ENCODE data around the gene ASTN2.

Gene ASTN2, protein sequence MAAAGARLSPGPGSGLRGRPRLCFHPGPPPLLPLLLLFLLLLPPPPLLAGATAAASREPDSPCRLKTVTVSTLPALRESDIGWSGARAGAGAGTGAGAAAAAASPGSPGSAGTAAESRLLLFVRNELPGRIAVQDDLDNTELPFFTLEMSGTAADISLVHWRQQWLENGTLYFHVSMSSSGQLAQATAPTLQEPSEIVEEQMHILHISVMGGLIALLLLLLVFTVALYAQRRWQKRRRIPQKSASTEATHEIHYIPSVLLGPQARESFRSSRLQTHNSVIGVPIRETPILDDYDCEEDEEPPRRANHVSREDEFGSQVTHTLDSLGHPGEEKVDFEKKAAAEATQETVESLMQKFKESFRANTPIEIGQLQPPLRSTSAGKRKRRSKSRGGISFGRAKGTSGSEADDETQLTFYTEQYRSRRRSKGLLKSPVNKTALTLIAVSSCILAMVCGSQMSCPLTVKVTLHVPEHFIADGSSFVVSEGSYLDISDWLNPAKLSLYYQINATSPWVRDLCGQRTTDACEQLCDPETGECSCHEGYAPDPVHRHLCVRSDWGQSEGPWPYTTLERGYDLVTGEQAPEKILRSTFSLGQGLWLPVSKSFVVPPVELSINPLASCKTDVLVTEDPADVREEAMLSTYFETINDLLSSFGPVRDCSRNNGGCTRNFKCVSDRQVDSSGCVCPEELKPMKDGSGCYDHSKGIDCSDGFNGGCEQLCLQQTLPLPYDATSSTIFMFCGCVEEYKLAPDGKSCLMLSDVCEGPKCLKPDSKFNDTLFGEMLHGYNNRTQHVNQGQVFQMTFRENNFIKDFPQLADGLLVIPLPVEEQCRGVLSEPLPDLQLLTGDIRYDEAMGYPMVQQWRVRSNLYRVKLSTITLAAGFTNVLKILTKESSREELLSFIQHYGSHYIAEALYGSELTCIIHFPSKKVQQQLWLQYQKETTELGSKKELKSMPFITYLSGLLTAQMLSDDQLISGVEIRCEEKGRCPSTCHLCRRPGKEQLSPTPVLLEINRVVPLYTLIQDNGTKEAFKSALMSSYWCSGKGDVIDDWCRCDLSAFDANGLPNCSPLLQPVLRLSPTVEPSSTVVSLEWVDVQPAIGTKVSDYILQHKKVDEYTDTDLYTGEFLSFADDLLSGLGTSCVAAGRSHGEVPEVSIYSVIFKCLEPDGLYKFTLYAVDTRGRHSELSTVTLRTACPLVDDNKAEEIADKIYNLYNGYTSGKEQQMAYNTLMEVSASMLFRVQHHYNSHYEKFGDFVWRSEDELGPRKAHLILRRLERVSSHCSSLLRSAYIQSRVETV (N-terminal part only)

DNA sequence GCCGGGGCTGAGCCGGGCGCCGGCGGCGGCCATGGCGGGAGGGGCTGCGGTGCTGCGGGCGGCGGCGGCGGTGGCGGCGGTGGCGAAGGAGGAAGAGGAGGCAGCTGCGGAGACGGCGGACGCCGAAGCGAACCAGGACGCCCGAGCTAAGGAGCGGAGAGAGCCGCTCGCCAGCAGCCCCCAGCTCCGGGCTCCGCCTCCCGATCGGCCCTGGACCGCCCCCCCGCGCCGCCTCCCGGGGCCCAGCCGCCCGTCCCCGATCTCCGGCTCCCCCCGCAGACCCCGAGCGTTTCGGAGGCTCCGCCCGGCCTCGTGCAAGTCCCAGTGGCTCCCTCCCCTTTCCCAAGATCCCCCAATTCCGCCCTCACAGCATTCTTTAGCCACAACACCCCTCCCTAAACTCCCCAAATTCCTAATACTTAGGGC, at the start of gene ASTN2:
ASTN2 (minus strand) TSS at position 152 of the 426 bp plus-strand sequence; CDS start at position 33, 119 bp downstream.
- no peak for DNase-seq

DNA sequence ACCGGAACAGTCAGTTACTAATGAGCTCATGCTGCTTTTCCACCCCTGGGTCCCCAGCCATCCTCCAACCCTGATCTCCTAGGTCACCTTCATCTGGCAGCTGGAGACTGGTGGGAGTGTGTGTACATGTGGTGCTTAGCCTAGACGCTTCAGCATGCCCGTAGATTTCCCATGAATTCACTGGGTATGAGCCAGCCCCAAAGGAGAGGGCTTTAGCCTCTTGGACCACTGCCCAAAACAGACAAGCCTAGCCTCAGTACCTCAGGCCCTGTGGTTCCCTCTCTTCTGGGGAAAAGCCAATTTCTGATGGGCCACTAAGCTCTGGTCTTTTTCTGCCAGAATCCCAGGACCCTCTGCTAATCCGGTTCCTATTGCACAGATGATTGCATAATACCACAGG, 48.0 kb upstream of the ASTN2 start:
- DNase-seq: no peak

DNA sequence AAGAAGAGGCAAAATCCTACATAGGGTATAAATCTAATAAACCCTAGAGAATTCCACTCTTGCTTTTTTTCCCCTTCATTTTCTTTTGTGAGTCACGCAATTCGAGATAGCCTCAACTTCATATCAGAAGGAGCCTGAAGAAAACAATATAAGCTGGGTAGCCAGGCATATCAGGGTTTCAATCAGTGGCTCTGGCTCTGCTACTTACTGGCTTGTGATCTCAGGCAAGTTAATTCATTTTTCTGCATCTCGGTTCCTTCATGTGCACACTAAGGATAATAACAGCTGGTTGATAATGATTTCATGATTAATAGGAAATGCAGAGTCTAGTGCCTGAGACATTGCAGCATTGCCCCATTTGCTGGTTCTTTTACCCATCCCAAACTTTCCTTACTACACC, 46.5 kb upstream of the ASTN2 start:
- DNase-seq: no peak

DNA sequence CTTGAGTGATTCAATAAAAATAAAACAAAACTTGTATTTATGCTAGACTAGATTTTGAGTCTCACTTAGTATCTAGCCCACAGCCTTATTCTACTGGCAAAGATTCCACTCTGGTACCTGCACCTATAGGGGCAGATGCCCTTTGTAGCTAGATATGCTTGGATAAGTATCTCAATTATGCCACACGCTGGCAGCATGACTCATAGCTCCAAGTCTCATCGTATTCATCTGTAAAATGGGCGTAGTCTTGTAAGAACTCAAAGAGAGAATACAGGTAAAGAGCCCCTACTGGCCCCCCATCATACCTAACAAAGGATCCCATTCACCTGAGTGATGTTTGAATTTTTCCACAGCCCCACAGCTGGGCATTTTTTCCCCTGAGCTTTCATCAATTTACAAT, 45.9 kb upstream of the ASTN2 start:
- DNase-seq: no peak

DNA sequence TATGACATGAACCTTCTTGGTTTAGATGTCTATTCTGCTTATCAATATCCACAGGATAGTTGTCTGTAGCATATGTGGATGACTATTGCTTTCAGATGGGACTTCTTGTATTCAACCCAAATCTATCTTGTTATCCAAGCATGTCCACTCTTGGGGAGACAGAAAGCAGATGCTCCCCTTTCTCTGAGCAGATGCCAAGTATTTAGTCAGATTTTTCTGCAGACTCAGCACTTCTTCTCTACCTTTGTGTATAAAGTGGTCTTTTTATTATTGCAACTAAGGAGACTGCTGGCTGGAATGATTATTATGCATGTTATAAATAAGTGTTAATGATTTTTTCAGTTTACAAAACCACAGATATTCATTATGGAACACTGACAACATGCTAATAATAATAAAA, 45.1 kb upstream of the ASTN2 start:
- DNase-seq: no peak

DNA sequence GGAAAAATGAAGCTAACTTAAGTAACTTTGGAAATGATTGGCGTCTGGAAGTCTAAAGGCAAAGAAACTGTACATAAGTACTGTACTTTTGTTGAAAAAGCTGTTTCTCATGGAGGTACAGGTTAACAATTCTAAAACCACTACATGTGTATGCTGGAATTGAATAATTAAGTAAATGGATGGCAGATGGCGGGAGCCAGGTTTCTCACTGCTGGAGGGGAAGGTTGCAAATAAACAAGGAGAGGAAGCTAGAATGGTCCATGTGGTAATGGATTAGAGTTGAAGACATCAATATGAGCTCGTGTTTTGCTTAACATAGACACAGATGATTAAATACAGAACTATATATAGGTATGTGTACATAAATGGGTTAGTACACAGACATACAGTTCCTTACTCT, 43.2 kb upstream of the ASTN2 start:
- no peak for DNase-seq

DNA sequence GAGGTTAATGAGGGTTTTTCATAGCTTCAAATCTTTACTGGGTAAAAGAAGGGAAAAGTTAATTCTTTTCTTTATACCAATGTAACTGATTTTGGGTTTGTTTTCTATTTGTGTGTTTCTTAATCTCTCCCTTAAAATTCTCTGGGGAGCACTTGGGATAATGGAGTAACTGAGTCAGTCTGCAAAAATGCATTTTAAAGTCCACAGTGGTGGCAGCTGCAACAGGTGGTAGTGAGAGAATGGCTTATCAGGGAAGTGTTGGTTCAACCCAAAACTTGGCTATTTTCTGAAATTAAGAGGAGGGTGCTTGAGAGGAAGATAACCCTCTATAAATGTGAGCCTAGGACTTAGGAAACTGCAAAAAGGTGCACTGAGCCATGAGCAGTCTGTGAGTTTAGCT, 39.9 kb upstream of the ASTN2 start:
- DNase-seq: no peak

DNA sequence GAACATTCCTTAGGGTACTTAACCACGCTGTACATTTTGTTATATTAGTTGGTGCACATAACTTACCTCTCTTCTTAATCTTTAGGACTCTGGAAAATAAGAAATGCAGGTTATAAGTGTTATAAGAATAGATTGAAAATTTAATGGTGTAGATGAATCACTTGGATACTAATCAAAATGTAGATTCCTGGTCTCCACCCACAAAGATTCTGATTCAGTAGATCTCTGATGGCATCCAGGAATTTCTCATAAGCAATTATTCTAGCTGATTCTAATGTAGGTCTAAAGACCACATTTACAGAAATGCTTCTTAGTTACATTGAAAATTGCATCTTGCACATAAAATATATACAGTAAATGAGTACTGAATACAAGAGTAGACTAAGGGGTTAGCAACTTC, 38.9 kb upstream of the ASTN2 start:
- no peak for DNase-seq

DNA sequence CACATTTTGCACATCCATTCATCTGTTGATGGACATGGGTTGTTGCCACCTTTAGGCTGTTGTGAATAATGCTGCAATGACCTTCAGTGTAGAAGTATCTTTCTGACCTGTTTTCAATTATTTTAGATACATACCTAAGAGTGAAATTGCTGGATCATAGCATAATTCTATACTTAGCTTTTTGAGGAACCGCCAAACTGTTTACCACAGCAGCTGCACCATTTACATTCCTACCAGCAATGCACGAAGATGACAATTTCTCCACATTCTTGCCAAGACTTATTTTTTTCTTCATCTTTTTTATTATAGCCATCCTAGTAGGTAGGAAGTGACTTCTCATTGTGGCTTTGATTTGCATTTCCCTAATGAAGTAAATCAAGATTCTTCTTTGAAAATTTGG, 36.5 kb upstream of the ASTN2 start:
- DNase-seq: no peak

DNA sequence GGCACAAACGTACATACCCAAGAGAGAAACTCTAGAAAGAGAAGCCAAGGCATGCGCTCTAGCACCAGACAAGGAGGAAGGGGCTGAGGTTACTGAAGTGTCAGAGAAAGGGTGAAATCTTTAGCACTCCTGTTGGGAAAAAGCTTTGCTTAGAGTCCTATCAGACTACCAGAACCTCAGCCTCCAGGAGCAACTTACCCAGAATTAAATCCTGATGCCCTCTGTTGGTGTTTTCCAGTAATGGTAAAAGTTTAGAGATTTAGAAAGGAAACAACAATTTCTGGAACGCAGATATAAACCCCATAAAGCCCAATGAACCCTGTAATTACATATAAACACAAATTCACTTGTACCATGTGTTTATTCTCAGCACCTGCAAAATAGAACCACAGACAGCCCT, 33.2 kb upstream of the ASTN2 start:
- DNase-seq: no peak

DNA sequence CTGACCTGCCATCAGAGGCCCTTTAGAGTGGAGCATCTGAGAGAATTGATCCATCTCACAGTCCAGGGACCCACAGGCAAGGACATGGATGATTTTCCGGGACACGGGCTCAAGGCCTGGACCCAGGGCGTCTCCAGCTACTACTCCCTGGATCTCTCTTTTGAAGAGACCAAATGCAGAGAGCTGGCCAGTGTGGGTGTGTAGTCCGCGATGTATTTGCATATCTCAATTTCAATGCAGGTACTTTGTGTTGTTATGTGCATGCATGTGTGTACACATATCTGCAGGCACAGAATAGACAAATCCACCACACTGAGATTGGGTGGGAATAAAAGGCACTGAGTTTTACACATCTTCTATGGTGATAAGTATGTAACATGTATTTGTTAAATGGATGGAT, 30.8 kb upstream of the ASTN2 start:
- DNase-seq: no peak

DNA sequence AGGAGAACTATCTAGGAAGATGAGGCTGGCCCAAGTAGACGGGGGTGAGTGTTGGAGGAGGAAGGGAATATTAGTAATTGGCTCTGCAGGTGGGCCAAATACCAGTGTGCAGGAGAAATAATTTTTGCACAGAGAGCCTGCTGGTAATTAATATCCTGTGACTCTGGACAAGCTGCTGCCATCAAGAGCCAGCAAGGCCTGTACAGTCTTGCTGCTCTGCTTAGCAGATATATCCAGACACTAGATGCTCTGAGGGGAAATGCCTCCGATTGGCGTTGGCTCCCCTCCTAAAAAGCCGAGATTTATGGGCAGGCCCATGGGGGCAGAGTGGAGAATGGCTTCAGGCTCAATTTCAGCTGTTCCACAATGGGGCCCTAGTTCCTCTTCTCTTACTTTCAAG, 29.6 kb upstream of the ASTN2 start:
- DNase-seq: no peak

DNA sequence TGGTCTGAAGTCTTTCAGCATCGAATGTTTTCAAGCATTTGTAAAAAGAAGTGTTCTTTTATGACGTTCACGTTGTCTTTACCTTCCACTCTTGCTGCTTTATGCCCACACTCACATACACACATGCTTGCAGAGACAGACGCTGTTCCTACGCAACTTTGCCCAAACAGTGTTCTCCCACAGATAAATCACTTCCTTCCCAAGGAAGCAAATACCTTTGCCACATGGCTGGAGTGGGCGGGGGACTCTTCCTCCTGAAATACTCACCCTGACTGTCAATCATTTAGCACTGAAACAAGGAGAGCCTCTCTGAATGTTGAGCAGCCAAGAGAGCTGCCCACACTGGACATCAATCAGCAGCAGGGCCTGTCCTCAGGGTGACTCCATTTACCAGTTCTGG, 22.4 kb upstream of the ASTN2 start:
- DNase-seq: no peak

DNA sequence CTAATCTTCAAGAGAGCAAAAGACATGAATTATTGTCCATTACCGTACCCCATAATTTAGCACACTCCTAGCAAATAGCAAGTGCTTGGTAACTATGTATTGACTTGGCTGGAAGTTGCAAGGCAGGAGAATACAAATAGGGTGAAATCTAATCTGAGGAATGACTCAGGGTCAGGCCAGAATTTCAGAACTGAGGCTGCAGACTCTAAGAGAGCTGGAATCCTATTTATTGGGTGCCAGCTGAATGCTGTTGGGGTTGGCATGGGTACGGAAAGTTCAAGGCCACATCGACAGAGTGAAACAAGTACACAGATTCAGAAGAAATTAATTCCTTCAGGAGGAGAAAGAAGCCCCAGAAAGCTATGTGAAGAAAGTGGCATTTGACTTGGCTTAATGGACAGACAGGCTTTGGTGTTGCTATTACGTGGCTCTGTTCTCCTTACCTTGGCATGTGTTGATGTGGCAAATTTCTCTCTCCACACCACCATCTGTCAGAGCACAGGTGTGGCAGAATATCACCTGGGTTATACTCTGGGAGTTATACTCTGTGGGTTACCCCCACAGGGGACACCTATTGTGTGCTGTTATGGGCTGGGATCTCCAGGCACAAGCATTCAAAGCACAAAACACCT, 20.9 kb upstream of the ASTN2 start:
- DNase-seq: no peak

DNA sequence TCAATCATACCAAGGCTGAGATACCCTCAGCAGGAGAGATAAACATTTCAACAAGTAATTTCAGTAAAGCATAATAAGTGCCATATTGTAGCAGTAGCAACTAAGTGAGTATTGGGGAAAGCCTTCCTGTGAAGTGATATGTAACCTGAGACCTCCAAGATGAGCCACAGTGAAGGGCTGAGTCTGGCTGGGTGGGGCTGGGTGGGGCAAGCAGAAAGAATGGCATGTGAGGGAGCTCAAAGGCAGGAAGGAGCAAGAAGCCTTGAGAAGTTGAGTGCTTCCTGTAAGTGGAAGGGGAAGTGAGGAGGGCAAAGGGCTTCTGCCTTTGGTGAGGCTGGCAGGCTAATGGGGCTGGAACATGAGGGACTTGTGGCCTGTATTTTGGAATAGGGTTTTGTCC, 19.7 kb upstream of the ASTN2 start:
- DNase-seq: no peak

DNA sequence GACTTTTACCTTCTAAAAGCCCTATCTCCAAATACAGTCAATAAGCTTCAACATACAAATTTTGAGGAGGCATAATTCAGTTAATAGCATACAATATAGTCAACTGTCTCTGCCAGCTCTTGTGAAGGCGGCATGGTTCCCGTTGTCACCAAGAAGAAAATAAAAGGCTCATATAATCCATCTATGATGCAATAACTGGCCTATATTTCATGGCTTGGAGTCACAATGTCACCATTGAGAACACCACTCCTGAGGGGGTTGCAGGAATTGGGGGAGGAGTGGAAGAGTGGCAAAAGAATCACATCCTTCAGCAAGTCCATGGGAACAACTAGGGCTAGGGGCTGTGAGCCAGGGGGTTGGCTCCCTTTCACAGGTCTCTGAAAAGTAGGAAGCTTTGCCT, 16.0 kb upstream of the ASTN2 start:
- no peak for DNase-seq

DNA sequence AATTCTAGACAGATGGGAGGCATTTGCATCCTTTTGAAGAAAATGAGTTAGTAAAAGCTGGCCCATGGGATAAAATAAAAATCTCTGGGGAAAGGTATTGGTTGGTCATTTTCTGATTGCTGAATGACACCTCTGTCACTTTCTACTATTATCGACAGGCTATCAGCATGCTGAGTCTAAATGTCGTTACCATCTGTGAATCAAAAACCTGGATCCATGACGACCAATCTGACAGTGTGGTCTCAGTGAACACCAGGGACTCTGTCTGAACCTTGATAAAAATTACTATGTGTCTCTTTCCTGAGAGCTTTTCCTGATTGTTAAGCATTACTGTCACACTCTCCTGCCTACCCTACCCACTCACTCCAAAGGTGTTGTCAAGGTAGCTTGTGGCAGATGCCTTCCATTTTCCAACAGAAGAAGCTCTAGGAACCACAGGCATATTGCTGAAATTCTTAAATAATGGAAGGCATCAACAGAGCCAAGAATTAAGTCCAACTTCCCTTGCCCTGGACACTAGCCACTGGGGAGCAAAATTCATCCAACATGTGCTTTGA, 12.6 kb upstream of the ASTN2 start:
- no peak for DNase-seq

DNA sequence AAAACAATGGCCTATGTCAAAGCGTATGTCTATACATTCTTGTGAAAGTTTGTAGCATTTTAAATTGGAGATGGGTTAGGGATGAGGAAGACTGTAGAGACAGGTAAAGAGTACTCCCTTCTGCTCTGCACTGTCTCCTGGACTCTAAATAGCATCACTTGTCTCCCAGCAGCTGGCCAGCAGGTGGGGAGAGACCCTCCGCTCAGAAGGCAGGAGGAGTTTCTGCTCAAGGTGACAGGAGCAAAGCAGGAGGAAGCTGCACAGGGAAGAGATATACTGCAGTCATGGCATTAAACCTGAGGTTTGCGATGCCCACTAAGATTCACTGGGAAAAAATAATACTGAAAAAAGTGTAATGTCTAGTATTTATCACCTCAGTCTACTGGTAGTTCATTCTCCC, 10.7 kb upstream of the ASTN2 start:
- DNase-seq: no peak

DNA sequence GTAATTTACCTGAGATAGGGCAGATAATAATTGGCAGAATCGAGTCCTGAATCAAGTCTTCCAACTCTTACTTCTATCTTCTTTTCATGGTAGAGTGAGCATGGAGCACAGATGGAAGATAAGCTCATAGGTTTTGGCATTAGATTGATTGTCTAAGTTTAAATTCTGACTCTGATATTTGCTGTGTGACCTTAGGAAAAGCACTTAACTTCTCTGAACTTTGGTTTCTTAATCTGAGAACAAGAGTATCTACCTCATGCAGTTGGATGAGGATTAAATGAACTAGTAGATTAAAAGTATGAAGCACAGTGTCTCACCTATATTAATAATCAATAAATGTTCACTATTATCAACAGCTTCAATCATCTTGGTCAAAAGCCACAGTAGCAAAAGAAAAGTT, 9.4 kb upstream of the ASTN2 start:
- no peak for DNase-seq

DNA sequence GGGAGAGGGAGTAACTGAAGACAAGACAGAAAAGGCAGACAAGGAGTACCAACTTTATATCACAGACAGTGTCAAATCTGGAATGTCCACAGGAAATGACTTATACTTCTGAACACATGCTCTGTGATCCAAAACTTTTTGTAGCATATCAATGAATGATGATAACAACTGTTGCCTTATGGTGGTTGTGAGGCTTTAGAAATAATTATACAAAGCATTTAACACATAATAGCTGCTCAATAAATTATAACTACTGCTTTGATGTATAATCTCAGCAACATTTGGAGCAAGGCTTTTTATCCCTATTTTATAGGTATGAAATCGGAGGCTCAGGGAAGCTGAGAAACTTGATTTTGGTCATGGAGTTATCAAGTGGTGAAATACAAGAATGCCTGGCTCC, 3.3 kb upstream of the ASTN2 start:
- DNase-seq: no peak

DNA sequence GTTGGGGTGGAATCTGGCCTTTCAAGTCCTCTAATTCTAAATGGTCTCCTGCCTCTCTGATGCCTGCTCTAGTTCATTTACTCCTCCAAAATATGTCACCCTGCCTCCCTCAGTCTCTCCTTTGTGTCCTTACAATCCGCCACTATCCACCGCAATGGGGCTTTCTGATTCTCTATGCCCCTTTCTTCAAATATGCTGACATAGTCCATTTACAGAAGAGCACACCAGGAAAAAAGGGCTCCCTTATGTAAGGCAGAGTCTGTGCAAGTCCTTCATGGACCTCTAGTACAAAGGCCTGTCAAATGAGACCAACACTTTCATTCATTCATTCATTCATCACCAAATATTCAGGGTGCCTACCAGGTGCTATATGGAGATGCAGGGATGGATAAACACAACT, 2.0 kb upstream of the ASTN2 start:
- DNase-seq: no peak

DNA sequence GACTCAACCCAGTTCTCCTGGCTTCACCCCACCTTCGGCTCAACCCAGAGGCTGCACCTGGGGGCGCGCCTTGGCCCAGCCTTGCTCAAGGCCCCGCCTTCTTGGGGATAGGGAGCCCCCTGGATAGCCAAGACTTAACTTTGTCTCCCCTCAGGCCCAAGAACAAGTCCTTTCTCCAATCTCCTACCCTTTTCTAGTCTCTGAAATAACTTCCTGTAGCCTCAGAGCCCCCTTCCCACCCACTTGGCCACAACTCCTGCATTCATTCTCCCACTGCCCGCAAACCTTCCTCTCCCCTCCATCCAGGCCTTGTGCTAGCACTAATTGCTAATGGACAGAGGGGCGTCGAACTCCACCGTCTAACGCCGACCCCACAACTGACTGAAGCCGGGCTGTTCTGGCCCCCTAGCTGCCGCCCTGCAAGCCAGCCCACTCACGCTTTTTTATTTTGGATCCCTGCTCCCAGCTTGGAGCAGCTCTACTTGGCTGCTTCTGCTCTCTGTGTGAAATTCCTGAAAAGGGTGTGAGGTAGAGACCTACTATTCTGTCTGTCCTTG, 579 bp upstream of the ASTN2 start:
- DNase-seq: no peak
